HL-60 (cell line): Measurements from ENCODE around the gene CSF2RB.

Source experiments
- DNase-seq, 2 experiments: peaks; one replicate each; pipeline ENCODE4 v3.0.0-alpha.2; 2010 to 2020; ENCODE audit warnings: low read depth in 1 of 2, low spot score in 1 of 2
- H3K27ac ChIP-seq: fragments of 250-450 bp; sonication (Bioruptor Pico); replicated peaks from 2 replicates; pipeline ENCODE4 v1.5.1; 2020; ENCODE audit warnings: mild to moderate bottlenecking, moderate library complexity
- H3K27me3 ChIP-seq: fragments of 250-450 bp; sonication (Bioruptor Pico); 2 replicates; pipeline ENCODE4 v1.5.1; 2021; ENCODE audit warnings: mild to moderate bottlenecking, moderate library complexity; ENCODE audit not compliant: insufficient read depth, poor library complexity, severe bottlenecking
- H3K4me3 ChIP-seq: replicated peaks from 2 replicates; pipeline ENCODE4 v1.5.1; 2011; ENCODE audit warnings: mild to moderate bottlenecking, control low read depth, low read length; ENCODE audit not compliant: insufficient read depth
- CTCF ChIP-seq: IDR thresholded peaks from one replicate; pipeline ENCODE4 v1.5.1; 2011; ENCODE audit warnings: low read length, control low read depth, inconsistent platforms; ENCODE audit not compliant: insufficient read depth
- GABPA ChIP-seq: IDR thresholded peaks from 2 replicates; pipeline ENCODE4 v1.6.1; 2012; ENCODE audit warnings: low read depth
- POLR2AphosphoS5 ChIP-seq: IDR thresholded peaks from 2 replicates; pipeline ENCODE4 v1.6.1; 2012; ENCODE audit warnings: low read depth
- REST ChIP-seq: IDR thresholded peaks from 2 replicates; pipeline ENCODE4 v1.6.1; 2012; ENCODE audit warnings: low read depth; ENCODE audit not compliant: insufficient replicate concordance
- SPI1 ChIP-seq: IDR thresholded peaks from 2 replicates; pipeline ENCODE4 v1.6.1; 2012; ENCODE audit warnings: low read depth, mild to moderate bottlenecking, borderline replicate concordance

The CSF2RB gene

DNA sequence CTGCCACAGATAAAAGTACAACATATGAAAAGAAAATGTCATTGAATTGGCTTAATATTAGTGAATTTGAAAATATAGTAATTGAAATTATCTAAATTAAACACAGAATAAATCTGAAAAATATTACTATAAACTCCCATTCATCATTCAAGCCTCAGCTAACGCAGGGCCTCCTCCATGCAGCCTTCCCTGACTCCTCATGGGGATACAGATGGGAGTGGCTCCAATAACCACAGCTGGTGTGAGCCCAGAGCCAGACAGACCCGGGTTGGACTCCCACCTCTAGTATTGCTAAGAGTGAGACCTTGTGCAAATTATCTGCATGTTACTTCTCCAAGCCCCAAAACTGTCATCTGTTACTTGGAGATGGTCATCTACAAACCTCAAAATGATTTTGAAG lies 44.9 kb downstream of the CSF2RB start:
- no peak overlapping the region for H3K27ac ChIP-seq
- no peak for DNase-seq
- H3K27me3 ChIP-seq, result no peaks in the 10 kb centered on the region
- no peak for TF ChIP-seq REST
- TF ChIP-seq SPI1, result no peak
- no peak for TF ChIP-seq POLR2AphosphoS5
- TF ChIP-seq CTCF, result no peak
- TF ChIP-seq GABPA, result no peak
- H3K4me3 ChIP-seq, result no peak overlapping the region

DNA sequence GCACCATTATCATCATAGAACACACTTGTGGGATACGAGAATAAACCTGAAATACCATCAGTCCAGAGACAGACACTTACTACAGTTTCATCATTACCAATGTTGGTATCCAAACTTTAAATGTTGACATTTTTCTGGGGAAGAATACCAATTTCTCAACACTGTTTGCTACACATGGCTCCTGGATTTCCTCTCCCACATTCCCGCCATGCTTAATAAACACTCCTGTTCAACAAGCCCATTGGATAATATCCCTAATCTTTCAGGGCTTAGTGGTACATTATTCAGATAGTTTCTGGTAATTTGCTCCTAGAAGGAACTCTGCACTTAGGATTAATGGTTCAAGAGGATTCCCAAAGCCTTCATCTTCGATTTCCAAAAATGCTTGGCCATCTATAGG lies 48.2 kb downstream of the CSF2RB start:
- no peak for DNase-seq
- no peak for TF ChIP-seq GABPA
- no peak for TF ChIP-seq POLR2AphosphoS5
- Histone ChIP-seq H3K27ac (no peak overlapping the region), H3K4me3 (no peak overlapping the region), H3K27me3 (no peaks in the 10 kb centered on the region)

DNA sequence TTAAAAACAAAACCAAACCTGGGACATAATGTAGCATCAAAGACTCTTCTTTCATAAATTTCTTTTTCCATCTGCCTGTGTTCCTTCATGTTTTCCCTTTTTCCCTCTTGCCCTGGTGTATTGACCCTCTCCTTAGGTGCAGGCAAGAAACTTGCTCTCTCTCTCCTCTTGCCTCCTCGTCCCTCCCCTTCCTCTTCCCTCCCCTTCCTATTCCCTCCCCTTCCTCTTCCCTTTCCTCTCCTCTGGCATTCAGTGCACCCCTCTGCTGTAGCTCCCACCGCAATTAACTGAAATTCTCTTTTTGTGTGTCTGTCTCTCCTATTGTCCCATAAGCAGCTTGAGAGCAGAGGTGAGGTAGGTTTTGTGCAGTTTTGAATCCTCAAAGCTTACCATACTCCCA lies 49.9 kb downstream of the CSF2RB start:
- Histone ChIP-seq H3K27ac (no peak overlapping the region), H3K27me3 (no peaks in the 10 kb centered on the region), H3K4me3 (no peak overlapping the region)
- DNase-seq, result no peak
- TF ChIP-seq GABPA (no peak), REST (no peak), CTCF (no peak), SPI1 (no peak), POLR2AphosphoS5 (no peak)

DNA sequence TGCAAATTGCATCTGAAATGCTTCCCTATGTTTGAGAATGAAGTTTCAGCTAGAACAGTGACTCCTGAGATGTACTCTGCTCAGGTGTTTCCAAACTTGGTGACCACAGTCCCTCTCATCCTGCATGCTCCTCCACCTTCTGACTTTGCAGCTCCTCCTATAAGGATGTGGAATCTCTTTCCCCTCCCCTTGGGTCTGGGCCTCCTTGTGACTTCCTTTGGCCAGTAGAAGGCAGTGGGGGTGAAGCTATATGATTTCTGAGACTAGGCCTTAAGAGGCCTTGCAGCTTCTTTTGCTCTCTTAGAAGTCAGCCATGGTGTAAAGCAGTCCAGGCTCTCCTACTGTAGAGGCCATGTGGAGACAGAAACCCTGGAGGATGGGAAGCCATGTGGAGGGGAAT lies 50.7 kb downstream of the CSF2RB start:
- Histone ChIP-seq H3K4me3 (no peak overlapping the region), H3K27ac (no peak overlapping the region), H3K27me3 (no peaks in the 10 kb centered on the region)
- TF ChIP-seq REST, result no peak
- TF ChIP-seq GABPA, result no peak
- no peak for DNase-seq
